Measurements from ENCODE around the gene LARP4B. TPM values are rescaled to one million over a fixed set of nuclear protein-coding genes. Genes with fewer than 3 reads are reported as not detected.

LARP4B gene
- total and polyA plus RNA-seq, 2 donors from 2014 or later: 12.9 to 96.6 TPM

GRCh38 chr10:815338-816090 lies 116.0 kb downstream of the LARP4B start:
- no peak for TF ChIP-seq CTCF (IDR thresholded peaks at IDR 0.05; ENCODE audit: borderline replicate concordance, extremely low read depth, insufficient read depth)
- no peak for FAIRE-seq
- intact Hi-C loops (cut with DNase I): no loop called here

GRCh38 chr10:814536-815302 lies 116.8 kb downstream of the LARP4B start:
- no peaks in the 10 kb centered on the region for H3K27me3 ChIP-seq (ENCODE audit: control insufficient read depth, insufficient read depth, low read length)
- no peak for FAIRE-seq
- H3K4me1 ChIP-seq (ENCODE audit: control insufficient read depth in 2 of 3, insufficient read depth in 2 of 3, low read depth in 1 of 3, low read length in 3 of 3): no peaks in the 10 kb centered on the region
- H3K27ac ChIP-seq (ENCODE audit: low read depth in 2 of 2, low read length in 2 of 2): no peak overlapping the region
- no peak overlapping the region for H3K9ac ChIP-seq (ENCODE audit: low read length in 3 of 3)
- H3K36me3 ChIP-seq (ENCODE audit: control insufficient read depth in 2 of 3, insufficient read depth in 3 of 3, low read length in 3 of 3): peaks cover 2 to 72% (median 49%) of the 10 kb centered on the region in 3 donors
- no peak for TF ChIP-seq CTCF (IDR thresholded peaks at IDR 0.05; ENCODE audit: borderline replicate concordance, extremely low read depth, insufficient read depth)
- intact Hi-C loops (cut with DNase I): no loop called here
- DNase-seq: no peak
- no peak overlapping the region for H3K4me3 ChIP-seq (ENCODE audit: low read length in 3 of 3)
- H3K9me3 ChIP-seq (ENCODE audit: control insufficient read depth in 2 of 3, insufficient read depth in 1 of 3, low read length in 3 of 3): no peaks in the 10 kb centered on the region

More at GRCh38 chr10:815338-816090, 116.0 kb downstream of the LARP4B start:
- no peak overlapping the region for H3K27ac ChIP-seq (ENCODE audit: low read depth in 2 of 2, low read length in 2 of 2)
- DNase-seq: no peak
- no peaks in the 10 kb centered on the region for H3K4me1 ChIP-seq (ENCODE audit: control insufficient read depth in 2 of 3, insufficient read depth in 2 of 3, low read depth in 1 of 3, low read length in 3 of 3)
- peaks cover 6 to 72% (median 57%) of the 10 kb centered on the region in 3 donors for H3K36me3 ChIP-seq (ENCODE audit: control insufficient read depth in 2 of 3, insufficient read depth in 3 of 3, low read length in 3 of 3)
- no peak overlapping the region for H3K4me3 ChIP-seq (ENCODE audit: low read length in 3 of 3)
- no peaks in the 10 kb centered on the region for H3K27me3 ChIP-seq (ENCODE audit: control insufficient read depth, insufficient read depth, low read length)
- no peak overlapping the region for H3K9ac ChIP-seq (ENCODE audit: low read length in 3 of 3)
- no peaks in the 10 kb centered on the region for H3K9me3 ChIP-seq (ENCODE audit: control insufficient read depth in 2 of 3, insufficient read depth in 1 of 3, low read length in 3 of 3)

- FAIRE-seq (no peak), DNase-seq (no peak)
- Histone ChIP-seq H3K27me3 (ENCODE audit: control insufficient read depth, insufficient read depth, low read length) (no peaks in the 10 kb centered on the region), H3K27ac (ENCODE audit: low read depth in 2 of 2, low read length in 2 of 2) (no peak overlapping the region), H3K9ac (ENCODE audit: low read length in 3 of 3) (no peak overlapping the region), H3K4me1 (ENCODE audit: control insufficient read depth in 2 of 3, insufficient read depth in 2 of 3, low read depth in 1 of 3, low read length in 3 of 3) (no peaks in the 10 kb centered on the region), H3K9me3 (ENCODE audit: control insufficient read depth in 2 of 3, insufficient read depth in 1 of 3, low read length in 3 of 3) (no peaks in the 10 kb centered on the region), H3K36me3 (ENCODE audit: control insufficient read depth in 2 of 3, insufficient read depth in 3 of 3, low read length in 3 of 3) (peaks cover 2 to 61% (median 43%) of the 10 kb centered on the region in 3 donors), H3K4me3 (ENCODE audit: low read length in 3 of 3) (no peak overlapping the region)
- intact Hi-C loops (cut with DNase I): no loop called here
- no peak for TF ChIP-seq CTCF (IDR thresholded peaks at IDR 0.05; ENCODE audit: borderline replicate concordance, extremely low read depth, insufficient read depth)
Observed at GRCh38 chr10:813286-813685, 118.2 kb downstream of the LARP4B start.

Measured in kidney (tissue), 14 donors.